MV-4-11 (cell line): ENCODE measurements around the gene ADARB2.
A peak's percentile ranks its signal among the peaks of the same experiment; 100 is the strongest.

Experiments
- DNase-seq: peaks from one replicate; lab custom pipeline; 2025; lab: John Stamatoyannopoulos, UW

ADARB2 gene

DNA sequence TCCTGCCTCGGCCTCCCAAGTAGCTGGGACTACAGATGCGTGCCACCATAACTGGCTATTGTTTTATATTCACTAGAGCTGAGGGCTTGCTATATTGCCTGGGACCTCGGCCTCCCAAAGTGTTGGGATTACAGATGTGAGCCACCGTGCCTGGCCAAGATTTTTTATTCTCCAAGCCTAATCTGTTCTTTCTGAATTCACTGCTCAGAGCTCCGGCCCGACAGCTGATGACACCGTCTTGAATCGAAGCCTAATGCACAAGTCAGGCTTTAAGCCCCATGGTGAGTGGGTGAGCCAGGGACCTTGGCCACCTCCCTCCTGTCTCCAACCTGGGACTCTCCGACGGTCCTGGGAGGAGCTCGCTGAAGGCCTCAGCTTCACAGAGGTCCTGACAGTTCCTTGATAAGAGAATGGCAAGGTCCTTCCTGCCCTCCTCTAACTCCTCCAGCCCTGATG is 342.3 kb downstream of the ADARB2 start:
- DNase-seq: no peak

DNA sequence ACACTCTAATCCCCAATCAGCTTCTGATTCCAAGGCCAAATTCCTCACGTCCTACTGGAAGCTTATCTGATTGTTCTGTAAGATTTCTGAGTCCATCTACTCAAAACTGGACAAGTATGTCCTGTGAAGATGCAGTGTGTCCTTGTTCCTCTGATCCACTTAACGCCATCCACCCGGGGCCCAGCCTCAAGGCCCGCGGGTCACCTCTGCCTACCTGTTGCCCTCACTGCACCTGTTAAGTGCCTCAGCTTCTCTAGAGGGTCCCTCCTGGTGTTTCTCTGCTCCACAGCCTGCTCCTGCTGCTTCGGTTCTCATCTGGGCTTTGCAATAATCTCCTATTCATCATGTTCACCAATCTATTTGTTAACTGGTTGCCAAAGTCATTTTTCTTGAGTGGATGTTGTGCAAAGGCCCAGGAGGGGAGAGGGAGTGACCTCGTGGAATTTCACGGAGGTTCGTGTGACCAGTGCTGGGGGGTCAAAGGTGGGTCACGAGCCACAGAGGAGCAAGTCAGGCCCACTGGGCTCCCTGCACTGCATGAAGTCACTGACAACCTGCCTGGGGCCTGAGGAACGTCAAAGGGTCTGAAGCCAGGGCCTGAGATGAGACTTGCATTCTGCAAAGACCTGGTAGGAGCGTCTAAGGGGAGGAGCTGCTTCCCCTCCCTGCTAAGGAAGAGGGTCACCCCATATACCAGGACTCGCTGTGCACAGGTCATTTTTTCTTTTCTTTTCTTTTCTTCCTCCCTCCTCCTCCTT is 343.0 kb downstream of the ADARB2 start:
- DNase-seq: no peak

DNA sequence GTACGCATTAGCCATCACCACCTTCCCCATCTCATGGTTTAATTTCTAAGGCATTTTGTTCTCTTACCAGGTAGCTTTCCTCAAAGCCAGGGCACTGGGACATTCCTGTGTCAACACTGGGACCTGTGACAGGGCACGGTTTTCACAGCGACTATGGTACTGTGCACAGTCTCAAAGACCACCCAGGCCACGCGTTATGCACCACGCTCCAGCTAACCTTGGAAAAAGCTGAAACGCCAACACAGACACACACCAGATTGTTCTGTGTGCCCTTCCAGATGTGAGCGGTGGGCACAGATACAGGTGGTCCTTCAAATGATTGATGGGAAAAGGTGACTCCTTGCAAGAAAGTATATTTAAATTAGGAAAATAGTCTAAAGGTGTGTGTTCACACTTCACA is 343.8 kb downstream of the ADARB2 start:
- DNase-seq: no peak

DNA sequence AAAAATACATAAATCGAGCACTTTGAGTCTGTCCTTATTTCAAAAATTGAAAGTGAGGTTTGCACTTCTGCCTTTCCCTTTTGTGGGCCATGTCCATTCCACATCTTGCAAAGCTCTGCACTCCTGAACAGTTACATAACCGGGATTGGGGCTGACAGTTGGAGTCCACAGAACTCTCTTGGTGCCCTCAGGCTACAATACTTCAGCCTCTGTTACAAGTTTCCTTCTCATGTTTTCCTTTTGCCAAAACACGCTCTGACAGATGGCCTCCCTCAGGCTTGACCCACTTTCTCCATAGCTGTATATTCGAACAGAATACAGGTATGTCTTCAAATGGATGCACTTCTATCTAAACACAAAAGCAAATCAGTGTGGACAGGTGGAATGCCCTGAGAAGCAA is 345.2 kb downstream of the ADARB2 start:
- no peak for DNase-seq

DNA sequence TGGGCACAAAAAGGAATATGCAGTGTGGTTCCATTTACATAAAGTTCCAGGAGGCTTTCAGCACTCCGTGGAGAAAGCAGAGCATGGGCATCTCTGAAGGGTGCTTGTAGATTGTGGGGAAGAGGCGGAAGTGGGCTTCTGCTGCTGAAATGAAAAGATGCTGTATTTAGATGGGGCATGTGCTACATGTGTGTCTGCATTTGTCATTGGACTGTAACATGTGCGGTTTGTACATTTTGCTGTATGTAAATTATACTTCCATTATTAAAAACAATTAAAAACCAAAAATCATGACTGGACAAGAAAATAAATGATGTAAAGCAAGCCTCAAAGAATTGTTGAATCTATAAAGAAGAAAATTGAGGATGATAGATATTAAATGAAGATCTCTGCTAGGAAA is 347.1 kb downstream of the ADARB2 start:
- DNase-seq: no peak

DNA sequence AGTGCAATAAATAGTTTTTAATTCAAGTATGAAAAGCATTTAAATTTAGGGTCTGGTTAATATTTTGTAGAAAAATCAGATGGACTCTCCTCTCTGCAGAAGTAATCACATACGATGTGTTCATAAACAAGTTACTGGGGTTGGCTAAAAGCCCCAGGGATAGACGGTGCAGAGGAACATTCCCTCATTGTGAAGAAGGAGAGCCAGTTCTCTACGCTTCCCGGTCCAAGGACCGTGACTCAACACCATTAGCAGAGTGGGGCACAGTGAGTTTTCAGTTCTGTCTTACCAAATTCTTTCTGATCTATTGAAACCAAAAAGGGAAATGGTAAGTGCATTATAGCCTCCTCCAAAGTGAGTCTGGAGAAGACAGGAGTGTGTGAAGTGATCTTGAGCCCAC is 353.3 kb downstream of the ADARB2 start:
- peak; percentile 3 for DNase-seq

DNA sequence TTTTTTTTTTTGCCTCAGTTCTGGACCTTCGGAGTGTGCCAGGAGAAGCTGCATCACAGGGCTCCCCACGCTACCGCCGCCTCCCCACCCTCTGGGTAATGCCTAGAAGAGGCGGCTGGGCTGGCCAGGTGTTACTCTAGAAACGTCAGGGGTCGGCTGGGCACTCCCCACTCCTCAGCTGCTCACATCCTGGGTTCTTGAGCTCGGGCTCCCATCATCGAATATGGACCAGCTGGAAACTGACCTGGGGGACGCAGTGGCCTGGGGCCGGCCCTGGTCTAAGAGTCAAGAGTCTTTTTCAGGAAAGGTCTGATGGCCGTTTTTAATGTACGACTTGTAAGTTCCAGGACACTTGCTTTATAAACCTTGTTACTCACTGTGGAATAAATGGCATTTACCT is 354.6 kb downstream of the ADARB2 start:
- no peak for DNase-seq

DNA sequence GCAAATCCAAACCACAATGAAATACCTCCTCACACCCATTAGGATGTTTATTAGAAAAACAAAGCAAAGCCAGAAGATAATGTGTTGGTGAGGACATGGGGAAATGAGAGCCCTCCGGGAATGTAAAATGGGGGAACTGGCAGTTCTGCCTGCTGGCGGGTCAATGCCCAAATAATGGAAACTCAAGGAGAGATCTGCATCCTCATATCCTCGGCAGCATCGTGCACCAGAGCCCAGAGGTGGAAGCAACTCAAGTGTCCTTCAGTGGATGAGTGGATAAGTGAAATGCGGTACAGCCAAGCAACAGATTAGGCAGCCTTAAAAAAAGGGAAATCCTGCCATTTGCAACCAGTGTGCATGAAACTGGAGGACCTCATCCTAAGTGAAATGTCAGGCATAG is 356.0 kb downstream of the ADARB2 start:
- no peak for DNase-seq

DNA sequence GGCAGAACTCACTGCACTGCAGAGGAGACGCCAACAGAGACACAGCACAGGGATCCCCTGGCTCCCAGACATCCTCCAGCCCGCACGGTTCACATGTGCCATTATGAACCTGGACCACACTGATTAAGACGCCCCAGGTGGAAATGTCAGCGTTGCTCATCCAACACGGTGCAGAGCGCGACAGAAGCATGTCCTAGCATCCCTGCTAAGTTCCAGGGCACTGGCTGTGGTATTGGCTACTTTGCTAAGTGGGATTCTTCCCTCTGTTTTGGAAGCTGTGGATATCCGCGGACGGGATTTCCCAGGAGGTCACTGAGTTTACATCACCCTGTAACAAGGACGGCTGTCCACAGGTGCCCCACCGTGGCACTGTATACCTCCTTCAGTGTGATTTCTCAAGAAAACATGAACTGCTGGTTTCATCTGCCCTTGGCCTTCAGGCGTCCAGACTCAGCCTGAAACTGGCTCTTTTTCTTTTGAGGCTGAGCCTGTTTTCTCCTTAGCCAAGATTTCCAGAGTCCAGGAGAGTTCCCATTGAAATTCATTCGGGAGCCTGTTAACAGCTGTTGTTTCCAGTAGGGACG is 357.1 kb downstream of the ADARB2 start:
- DNase-seq: no peak

DNA sequence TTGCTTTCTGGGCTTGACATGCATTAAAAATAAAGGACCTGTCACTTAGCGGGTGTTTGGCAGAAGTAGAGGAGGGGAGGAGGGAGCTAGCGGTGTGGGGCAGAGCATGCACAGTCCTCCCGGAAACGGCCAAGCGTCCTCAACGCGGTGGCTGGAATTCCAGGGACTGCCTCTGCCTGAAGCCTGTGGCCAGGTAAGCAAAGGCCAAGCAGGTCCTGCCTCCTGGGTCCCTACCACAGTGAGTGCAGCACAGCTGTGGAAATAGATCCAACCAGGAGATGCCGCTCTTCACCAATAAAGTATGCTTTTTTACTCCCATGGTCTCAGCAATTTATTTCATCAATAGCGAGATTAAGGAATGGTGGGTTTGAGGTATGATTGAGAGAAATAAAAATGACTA is 357.7 kb downstream of the ADARB2 start:
- DNase-seq: no peak

DNA sequence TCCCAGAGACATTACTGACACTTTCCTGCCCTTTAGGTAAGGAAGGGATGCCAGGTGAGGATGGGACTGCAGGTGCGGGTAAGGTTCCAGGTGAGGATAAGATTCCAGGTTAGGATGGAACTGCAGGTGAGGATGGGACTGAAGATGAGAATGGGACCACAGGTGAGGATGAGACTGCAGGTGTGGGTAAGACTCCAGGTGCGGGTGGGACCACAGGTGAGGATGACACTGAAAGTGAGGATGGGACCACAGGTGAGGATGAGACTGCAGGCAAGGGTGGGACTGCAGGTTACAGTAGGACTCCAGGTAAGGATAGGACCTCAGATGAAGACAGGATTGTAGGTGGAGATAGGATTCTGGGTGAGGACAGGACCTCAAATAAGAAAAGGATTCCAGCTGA is 358.9 kb downstream of the ADARB2 start:
- DNase-seq: no peak

DNA sequence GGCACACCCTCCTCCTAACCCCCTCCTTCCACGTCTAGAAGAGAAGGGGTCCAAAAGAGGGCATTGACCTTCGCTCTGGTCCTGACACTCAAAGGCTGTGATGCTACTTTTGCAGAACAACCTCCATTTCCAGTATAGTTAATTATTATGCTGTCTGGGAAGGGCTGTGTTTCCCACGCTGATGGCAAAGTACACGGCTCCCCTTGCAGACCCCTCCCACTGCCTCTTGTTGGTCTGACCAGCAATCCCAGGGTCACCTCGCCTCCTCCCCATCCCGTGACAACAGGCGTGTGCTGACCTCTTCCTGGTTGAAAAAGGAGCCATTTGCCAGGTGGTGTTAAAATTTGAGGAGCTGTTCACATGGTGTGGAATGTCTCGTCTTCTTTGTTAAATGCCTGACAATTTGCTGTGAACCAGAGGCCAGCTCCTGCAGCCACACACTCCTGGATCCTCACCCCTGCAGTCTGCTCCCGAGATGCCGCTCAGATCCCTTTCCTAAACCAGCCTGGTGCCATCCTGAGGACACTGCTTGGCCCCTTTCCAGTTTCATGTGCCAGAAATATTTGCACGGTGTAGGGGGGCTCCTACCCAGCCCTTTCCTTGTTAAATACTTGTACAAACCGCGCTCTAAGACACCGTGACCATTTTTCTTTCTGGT is 359.5 kb downstream of the ADARB2 start:
- no peak for DNase-seq

DNA sequence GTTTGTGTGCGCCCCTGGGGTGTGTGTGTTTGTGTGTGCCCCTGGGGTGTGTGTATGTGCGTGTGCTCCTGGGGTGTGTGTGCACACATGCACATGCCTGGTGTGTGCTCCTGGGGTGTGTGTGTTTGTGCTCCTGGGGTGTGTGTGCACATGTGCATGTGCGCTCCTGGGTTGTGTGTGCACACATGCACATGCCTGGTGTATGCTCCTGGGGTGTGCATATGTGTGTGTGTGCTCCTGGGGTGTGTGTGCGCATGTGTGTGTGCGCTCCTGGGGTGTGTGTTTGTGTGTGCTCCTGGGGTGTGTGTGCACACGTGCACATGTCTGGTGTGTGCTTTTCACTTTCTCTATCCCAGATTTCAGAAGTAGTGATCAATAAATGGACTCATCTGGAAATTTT is 360.1 kb downstream of the ADARB2 start:
- no peak for DNase-seq

DNA sequence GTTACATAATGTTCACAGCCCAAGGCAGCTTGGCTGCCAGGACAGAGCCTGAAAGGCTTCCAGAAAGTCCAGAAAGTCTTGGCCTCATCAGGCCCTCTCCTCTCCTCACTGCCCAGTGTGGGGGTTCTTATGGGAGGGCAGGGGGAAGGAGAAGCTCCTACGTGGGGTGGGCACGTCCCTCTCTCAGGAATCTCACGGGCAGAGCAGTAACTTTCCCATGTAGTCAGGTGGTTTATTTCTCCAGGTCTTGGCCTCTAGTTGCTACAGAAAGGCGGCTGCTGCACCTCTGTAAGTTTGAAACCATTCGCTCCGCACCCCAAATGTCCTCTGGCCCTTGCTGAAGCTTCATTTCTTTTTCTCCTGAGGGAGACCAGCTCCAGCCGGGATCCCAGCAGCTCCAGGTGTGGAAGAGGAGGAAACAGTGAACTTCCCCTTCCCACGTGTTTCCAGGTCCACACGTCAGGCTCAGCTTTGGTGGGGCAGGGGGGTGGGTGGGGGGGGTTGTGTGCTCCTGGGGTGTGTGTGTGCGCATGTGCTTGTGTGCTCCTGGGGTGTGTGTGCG is 360.9 kb downstream of the ADARB2 start:
- DNase-seq: no peak

DNA sequence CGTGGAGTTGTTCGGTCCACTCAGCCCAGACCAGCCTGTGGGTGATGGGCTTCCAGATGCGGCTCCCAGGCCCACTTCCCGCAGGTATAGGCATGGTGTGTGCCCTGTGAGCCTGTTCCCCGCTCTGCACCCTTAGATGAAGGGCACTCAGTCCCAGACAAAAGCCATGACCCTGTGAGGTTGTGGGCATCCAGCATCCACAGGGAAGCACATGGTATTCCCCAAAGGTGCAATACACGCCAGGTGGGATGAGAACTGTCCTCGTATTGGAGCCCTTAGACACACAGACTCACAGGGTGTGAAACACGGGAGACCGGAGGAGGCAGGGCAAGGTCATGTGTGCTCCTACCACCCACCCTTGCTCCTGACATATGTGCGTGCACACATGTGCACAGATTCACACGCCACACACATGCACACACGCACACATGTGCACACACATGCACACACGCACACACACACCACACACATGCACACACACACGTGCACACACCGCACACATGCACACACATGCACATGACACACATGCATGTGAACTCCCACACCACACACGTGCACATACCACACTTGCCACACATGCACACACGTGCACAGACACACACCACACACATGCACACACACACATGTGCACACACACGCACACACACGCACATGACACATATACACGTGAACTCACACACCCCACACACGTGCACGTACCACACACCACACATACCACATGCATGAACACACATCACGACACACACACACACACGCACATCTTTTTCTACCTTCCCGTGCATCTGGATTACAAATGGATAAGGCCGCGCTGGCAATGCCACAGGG is 361.8 kb downstream of the ADARB2 start:
- DNase-seq: no peak

DNA sequence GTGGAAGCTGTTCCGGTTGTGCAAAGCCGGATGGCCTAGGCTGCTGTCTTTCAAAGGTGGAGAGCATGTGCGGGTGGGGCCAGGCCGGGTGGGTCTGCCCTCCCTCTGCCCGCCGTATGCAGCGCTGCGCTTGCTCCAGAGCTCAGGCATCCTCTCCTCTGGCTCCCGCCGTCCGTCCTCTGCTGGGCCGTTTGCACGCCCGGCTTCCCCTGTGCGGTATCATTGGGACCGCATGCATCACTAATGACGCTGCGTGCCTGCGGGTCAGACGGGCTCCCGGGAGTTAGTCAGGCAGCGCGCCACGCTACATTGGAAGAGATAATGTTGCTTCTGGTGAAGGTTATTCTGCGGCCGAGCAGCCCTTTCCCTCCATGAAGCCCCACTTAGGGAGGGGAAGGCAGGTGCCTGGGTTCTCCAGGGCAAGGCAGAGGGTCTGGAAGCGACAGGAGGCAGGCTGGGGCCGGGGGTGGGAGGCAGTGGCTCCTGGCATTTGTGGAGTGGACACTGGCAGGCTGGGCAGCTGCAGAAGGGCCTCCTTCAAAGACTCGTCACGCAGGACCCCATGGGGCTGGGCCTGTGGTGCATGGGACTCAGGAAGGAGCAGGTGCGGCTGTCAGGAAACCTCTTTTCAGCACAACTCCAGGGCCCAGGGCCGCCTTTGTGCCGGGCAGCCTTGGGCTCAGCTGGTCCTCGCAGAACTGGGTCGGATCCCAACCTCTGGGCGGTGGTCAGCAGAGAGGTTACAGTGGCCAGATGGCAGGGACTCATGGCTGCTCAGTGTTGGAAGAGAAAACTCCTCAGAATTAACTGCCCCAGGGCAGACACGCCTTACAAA is 362.6 kb downstream of the ADARB2 start:
- no peak for DNase-seq

DNA sequence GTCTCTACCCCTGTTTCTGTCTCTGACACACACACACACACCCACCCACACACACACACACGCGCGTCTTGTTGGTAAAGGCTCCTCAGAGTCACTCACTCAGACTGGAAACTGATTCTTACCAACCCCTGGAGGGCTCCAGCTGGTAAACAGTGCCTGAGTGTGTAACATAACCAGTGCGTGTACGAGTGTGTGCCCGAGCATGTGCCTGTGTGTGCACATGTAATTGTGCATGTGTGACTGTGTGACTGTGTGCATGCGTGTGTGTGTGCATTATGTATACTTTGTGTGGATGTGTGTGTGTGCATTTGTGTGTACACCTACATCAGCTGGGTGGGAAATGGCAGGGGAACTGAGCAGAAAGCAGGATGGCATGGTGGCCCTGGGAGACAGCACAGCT is 364.0 kb downstream of the ADARB2 start:
- no peak for DNase-seq

DNA sequence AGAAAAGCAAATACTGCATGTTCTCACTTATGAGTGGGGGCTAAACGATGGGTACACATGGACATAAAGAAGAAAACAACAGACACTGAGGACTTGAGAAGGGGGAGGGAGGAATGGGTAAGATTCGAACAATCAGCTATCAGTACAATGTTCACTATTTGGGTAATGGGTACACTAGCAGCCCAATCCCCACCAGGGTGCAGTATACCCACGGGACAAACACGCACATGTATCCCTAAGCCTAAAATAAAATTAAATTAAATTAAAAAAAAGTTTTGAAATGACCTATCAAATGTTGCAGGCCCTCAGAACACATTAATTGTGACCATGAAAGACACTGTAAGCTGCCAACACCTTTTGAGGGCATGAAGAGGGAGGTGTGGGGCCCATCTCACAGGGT is 365.1 kb downstream of the ADARB2 start:
- DNase-seq: no peak

DNA sequence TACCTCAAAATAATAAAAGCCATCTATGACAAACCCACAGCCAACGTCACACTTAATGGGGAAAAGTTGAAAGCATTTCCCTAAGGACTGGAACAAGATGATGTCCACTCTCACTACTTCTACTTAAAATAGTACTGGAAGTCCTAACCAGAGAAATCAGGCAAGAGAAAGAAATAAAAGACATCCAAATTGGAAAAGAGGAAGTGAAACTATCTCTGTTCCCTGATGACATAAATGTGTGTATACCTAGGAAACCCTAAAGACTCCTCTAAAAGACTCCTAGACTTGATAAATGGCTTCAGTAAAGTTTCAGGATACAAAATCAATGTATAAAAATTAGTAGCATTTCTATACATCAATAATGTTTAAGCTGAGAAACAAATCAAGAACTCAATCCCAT is 367.0 kb downstream of the ADARB2 start:
- DNase-seq: peak; percentile 41

DNA sequence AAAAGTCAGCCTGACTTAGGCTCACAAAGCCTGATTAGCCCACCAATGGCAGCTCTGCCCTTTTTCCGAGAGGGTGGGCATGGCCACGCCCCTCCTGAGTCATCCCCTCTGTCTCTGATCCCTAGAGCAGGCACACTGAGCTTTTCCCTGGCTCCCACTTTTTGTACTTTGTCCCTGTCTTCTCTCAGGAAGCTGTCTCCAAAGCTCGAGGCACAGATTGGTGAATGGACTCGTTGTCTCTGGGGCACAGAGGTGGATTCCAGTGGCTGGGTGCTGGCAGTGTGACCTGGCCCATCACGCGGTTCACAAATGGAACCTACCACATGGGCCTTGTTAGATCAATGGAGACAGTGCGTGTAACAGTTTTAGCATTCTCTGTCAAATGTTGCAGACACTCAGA is 367.7 kb downstream of the ADARB2 start:
- no peak for DNase-seq

DNA sequence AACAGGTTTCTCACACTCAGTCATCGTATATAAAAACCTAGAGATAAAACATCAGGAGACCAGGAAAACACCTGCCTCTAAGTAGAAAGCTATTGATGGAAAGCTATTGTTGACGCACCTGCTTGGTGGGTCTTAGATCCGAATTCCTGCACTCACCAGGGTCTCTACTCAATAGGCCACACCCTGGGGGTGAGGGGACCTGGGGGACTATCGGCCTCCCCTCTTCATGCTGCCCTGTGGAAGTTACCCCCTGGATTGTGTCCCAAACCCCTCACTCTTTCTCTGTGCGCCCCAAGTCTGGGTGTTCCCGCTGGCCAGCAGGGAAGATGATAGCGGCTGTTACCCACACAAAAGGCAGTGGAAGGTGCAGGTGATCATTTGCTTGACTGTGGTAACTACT is 368.1 kb downstream of the ADARB2 start:
- no peak for DNase-seq

DNA sequence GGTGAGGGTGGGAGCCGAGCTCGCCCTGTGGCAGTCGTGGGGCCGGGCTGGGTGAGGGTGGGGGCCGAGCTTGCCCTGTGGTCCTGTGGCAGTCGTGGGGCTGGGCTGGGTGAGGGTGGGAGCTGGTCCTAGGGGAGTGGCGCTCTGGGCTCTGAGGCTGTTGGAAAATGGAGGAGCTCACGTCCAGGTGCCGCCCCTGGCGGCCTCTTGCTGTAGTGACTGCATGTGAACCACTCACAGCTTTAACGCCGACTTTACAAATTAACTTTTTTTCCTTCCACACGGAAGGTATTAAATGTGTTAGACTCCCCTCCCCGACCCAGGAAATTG is 368.5 kb downstream of the ADARB2 start:
- no peak for DNase-seq
